PC-9 (cell line): ENCODE data around the gene GPR137.

Experiments
- CTCF ChIP-seq: fragments of 200-600 bp; sonication (generic); conservative IDR thresholded peaks from 2 replicates; pipeline ENCODE4 v1.6.1; 2017; ENCODE audit warnings: mixed run types, antibody characterized with exemption, mild to moderate bottlenecking, moderate library complexity
- EZH2 ChIP-seq: fragments of 200-600 bp; sonication (generic); IDR thresholded peaks from 2 replicates; pipeline ENCODE4 v1.8.0; 2017; ENCODE audit warnings: antibody characterized with exemption, low read depth

- no peak for TF ChIP-seq CTCF
- no peak for TF ChIP-seq EZH2
Observed at GRCh38 chr11:64265176-64266160, 20.2 kb upstream of the GPR137 start.
